ENCODE results near the gene FARSB.

DNA sequence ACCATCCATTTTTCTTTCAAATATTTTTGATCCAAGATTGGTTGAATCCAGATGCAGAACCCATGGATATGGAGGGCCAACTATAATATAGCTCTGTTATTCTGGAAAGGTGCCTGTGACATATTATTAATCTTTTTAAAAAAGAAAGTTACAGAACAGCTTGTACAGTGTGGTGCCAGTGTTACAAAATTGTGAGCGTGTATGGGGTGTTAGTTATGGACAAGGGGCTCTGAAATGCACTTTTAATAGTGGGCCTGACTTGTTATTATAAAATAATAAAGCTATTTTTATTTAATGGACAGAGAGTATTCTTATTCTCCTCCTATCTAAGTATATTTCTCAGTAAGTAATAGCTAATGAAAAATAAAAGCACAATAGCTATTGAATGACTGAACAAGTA is 111.2 kb downstream of the FARSB start:
- TF ChIP-seq EZH2 (IDR thresholded peaks at IDR 0.05) = no peak
- TF ChIP-seq, protein P1, sequence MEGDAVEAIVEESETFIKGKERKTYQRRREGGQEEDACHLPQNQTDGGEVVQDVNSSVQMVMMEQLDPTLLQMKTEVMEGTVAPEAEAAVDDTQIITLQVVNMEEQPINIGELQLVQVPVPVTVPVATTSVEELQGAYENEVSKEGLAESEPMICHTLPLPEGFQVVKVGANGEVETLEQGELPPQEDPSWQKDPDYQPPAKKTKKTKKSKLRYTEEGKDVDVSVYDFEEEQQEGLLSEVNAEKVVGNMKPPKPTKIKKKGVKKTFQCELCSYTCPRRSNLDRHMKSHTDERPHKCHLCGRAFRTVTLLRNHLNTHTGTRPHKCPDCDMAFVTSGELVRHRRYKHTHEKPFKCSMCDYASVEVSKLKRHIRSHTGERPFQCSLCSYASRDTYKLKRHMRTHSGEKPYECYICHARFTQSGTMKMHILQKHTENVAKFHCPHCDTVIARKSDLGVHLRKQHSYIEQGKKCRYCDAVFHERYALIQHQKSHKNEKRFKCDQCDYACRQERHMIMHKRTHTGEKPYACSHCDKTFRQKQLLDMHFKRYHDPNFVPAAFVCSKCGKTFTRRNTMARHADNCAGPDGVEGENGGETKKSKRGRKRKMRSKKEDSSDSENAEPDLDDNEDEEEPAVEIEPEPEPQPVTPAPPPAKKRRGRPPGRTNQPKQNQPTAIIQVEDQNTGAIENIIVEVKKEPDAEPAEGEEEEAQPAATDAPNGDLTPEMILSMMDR (IDR thresholded peaks at IDR 0.05) = no peak

Data from neural progenitor cell (in vitro differentiated cells).